Ectodermal cell (in vitro differentiated cells): Measurements from ENCODE around the gene ZNF462.

Experiments used
- H3K27ac ChIP-seq: 2 replicates; pipeline ENCODE4 v1.7.0; 2013; ENCODE audit warnings: mild to moderate bottlenecking, low read depth, low read length; ENCODE audit not compliant: insufficient read depth, poor library complexity, severe bottlenecking
- H3K27me3 ChIP-seq: 2 replicates; pipeline ENCODE4 v1.7.0; 2013; ENCODE audit warnings: mild to moderate bottlenecking, low read length; ENCODE audit not compliant: insufficient read depth, control insufficient read depth, poor library complexity, severe bottlenecking
- H3K36me3 ChIP-seq: one replicate; pipeline ENCODE4 v1.7.0; 2013; ENCODE audit warnings: low read length; ENCODE audit not compliant: control insufficient read depth, insufficient read depth
- H3K4me1 ChIP-seq: one replicate; pipeline ENCODE4 v1.7.0; 2013; ENCODE audit warnings: low read length; ENCODE audit not compliant: control insufficient read depth, insufficient read depth
- H3K4me3 ChIP-seq: 2 replicates; pipeline ENCODE4 v1.7.0; 2013; ENCODE audit warnings: low read depth, low read length, control low read depth; ENCODE audit not compliant: insufficient read depth
- H3K9me3 ChIP-seq: 2 replicates; pipeline ENCODE4 v1.7.0; 2013; ENCODE audit warnings: mild to moderate bottlenecking, low read length, moderate library complexity; ENCODE audit not compliant: control insufficient read depth
- WGBS, 2 experiments: methylation state at CpG; one replicate each; pipeline ENCODE4 v1.1.7; 2013; ENCODE audit warnings: missing lambda C conversion rate in 2 of 2; 5-methylcytosine and 5-hydroxymethylcytosine counted together

ZNF462 gene

GRCh38 chr9:106885451-106885850 is 22.5 kb downstream of the ZNF462 start:
- no peaks in the 10 kb centered on the region for H3K9me3 ChIP-seq
- no peaks in the 10 kb centered on the region for H3K36me3 ChIP-seq
- no peaks in the 10 kb centered on the region for H3K27me3 ChIP-seq
- H3K4me3 ChIP-seq = no peak overlapping the region
- H3K4me1 ChIP-seq = peaks cover 22% of the 10 kb centered on the region
- H3K27ac ChIP-seq = no peak overlapping the region
- 96 to 99% methylated on average over 2 of the region's 2 CpGs for WGBS, 2 experiments

- no peaks in the 10 kb centered on the region for H3K27me3 ChIP-seq
- no peaks in the 10 kb centered on the region for H3K36me3 ChIP-seq
- H3K9me3 ChIP-seq = no peaks in the 10 kb centered on the region
- WGBS, 2 experiments = 88 to 94% methylated on average over 5 to 6 of the region's 6 CpGs
- no peak overlapping the region for H3K4me3 ChIP-seq
- peaks cover 29% of the 10 kb centered on the region for H3K4me1 ChIP-seq
- no peak overlapping the region for H3K27ac ChIP-seq
These were observed 23.4 kb downstream of the ZNF462 start for GRCh38 chr9:106886111-106887046.

GRCh38 chr9:106887066-106887465 is 24.1 kb downstream of the ZNF462 start:
- Histone ChIP-seq H3K9me3 (no peaks in the 10 kb centered on the region), H3K4me3 (no peak overlapping the region), H3K27ac (no peak overlapping the region), H3K4me1 (peaks cover 35% of the 10 kb centered on the region), H3K27me3 (no peaks in the 10 kb centered on the region), H3K36me3 (no peaks in the 10 kb centered on the region)
- 83 to 97% methylated on average over 1 to 2 of the region's 2 CpGs for WGBS, 2 experiments

- H3K9me3 ChIP-seq = no peaks in the 10 kb centered on the region
- H3K4me1 ChIP-seq = peaks cover 56% of the 10 kb centered on the region
- peak overlapping the region; percentile 38 for H3K27ac ChIP-seq
- H3K27me3 ChIP-seq = no peaks in the 10 kb centered on the region
- H3K4me3 ChIP-seq = no peak overlapping the region
- 33 to 35% methylated on average over 7 of the region's 7 CpGs for WGBS, 2 experiments
- no peaks in the 10 kb centered on the region for H3K36me3 ChIP-seq
These were observed 26.2 kb downstream of the ZNF462 start for GRCh38 chr9:106889061-106889590.

- H3K36me3 ChIP-seq = no peaks in the 10 kb centered on the region
- no peaks in the 10 kb centered on the region for H3K9me3 ChIP-seq
- no peak overlapping the region for H3K4me3 ChIP-seq
- peak overlapping the region; percentile 74 for H3K27ac ChIP-seq
- H3K4me1 ChIP-seq = peaks cover 56% of the 10 kb centered on the region
- WGBS, 2 experiments = 75 to 77% methylated on average over 4 of the region's 4 CpGs
- H3K27me3 ChIP-seq = no peaks in the 10 kb centered on the region
These were observed 27.6 kb downstream of the ZNF462 start for GRCh38 chr9:106890608-106891007.

GRCh38 chr9:106891286-106891685 is 28.3 kb downstream of the ZNF462 start:
- no peaks in the 10 kb centered on the region for H3K36me3 ChIP-seq
- no peak overlapping the region for H3K4me3 ChIP-seq
- peaks cover 56% of the 10 kb centered on the region for H3K4me1 ChIP-seq
- 14 to 48% methylated on average over 3 to 5 of the region's 5 CpGs for WGBS, 2 experiments
- H3K9me3 ChIP-seq = no peaks in the 10 kb centered on the region
- H3K27me3 ChIP-seq = no peaks in the 10 kb centered on the region
- H3K27ac ChIP-seq = no peak overlapping the region

- 40 to 53% methylated on average over 3 to 4 of the region's 4 CpGs for WGBS, 2 experiments
- peak overlapping the region; percentile 7 for H3K4me3 ChIP-seq
- no peaks in the 10 kb centered on the region for H3K27me3 ChIP-seq
- no peaks in the 10 kb centered on the region for H3K9me3 ChIP-seq
- no peaks in the 10 kb centered on the region for H3K36me3 ChIP-seq
- H3K4me1 ChIP-seq = peaks cover 60% of the 10 kb centered on the region
- H3K27ac ChIP-seq = peak overlapping the region; percentile 73
These were observed 29.7 kb downstream of the ZNF462 start for GRCh38 chr9:106892632-106893031.

GRCh38 chr9:106893088-106893487 is 30.1 kb downstream of the ZNF462 start:
- no peak overlapping the region for H3K4me3 ChIP-seq
- no peaks in the 10 kb centered on the region for H3K36me3 ChIP-seq
- no peaks in the 10 kb centered on the region for H3K9me3 ChIP-seq
- H3K4me1 ChIP-seq = peaks cover 60% of the 10 kb centered on the region
- peak overlapping the region; percentile 73 for H3K27ac ChIP-seq
- 50 to 54% methylated on average over 1 of the region's 1 CpG for WGBS, 2 experiments
- H3K27me3 ChIP-seq = no peaks in the 10 kb centered on the region

GRCh38 chr9:106896695-106897094 is 33.7 kb downstream of the ZNF462 start:
- Histone ChIP-seq H3K36me3 (peaks cover 3% of the 10 kb centered on the region), H3K4me3 (no peak overlapping the region), H3K27me3 (no peaks in the 10 kb centered on the region), H3K27ac (no peak overlapping the region), H3K4me1 (peaks cover 28% of the 10 kb centered on the region), H3K9me3 (no peaks in the 10 kb centered on the region)
- WGBS, 2 experiments = 92% methylated on average over 1 of the region's 1 CpG; no CpG with 5 or more reads in 1 of the 2 experiments

GRCh38 chr9:106897236-106897635 is 34.3 kb downstream of the ZNF462 start:
- 100% methylated on average over 1 of the region's 1 CpG; no CpG with 5 or more reads in 1 of the 2 experiments for WGBS, 2 experiments
- Histone ChIP-seq H3K27me3 (no peaks in the 10 kb centered on the region), H3K27ac (no peak overlapping the region), H3K4me3 (no peak overlapping the region), H3K4me1 (peaks cover 23% of the 10 kb centered on the region), H3K36me3 (peaks cover 3% of the 10 kb centered on the region), H3K9me3 (no peaks in the 10 kb centered on the region)
